NB4 (cell line): ENCODE results near the gene TCF12.

Experiments used
- POLR2A ChIP-seq: IDR thresholded peaks from 2 replicates; pipeline ENCODE4 v1.6.1; 2011; ENCODE audit warnings: mild to moderate bottlenecking; ENCODE audit not compliant: insufficient read length; ENCODE audit errors: extremely low read depth
- TF ChIP-seq, protein P1 (sequence below): IDR thresholded peaks from one replicate; pipeline ENCODE4 v1.5.1; 2012; ENCODE audit warnings: low read depth, low read length
- TF ChIP-seq, protein P2 (sequence below): IDR thresholded peaks from 2 replicates; pipeline ENCODE4 v1.6.1; 2011; ENCODE audit warnings: low read depth, low read length

DNA sequence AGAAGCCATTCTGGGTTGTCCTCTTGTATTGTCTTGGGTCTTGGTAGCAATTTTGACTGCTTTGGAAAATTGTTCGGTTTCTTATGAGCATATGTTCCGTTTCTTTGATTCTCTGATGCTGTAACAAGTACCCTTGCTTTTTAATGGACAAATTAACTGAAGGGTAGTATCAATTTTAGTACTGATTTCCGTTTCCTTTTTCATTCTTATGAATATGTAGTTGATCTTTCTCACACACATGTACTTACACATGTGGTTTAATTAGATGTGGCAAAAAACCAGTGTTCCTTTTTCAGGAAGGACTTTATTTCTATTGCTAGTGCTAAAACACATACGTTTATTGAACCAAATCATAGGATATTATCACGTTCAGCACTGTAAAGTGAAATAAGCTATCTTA lies 119.1 kb downstream of the TCF12 start:
- TF ChIP-seq, protein P1, sequence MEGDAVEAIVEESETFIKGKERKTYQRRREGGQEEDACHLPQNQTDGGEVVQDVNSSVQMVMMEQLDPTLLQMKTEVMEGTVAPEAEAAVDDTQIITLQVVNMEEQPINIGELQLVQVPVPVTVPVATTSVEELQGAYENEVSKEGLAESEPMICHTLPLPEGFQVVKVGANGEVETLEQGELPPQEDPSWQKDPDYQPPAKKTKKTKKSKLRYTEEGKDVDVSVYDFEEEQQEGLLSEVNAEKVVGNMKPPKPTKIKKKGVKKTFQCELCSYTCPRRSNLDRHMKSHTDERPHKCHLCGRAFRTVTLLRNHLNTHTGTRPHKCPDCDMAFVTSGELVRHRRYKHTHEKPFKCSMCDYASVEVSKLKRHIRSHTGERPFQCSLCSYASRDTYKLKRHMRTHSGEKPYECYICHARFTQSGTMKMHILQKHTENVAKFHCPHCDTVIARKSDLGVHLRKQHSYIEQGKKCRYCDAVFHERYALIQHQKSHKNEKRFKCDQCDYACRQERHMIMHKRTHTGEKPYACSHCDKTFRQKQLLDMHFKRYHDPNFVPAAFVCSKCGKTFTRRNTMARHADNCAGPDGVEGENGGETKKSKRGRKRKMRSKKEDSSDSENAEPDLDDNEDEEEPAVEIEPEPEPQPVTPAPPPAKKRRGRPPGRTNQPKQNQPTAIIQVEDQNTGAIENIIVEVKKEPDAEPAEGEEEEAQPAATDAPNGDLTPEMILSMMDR = no peak
- no peak for TF ChIP-seq POLR2A
- TF ChIP-seq, protein P2, sequence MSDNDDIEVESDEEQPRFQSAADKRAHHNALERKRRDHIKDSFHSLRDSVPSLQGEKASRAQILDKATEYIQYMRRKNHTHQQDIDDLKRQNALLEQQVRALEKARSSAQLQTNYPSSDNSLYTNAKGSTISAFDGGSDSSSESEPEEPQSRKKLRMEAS = no peak
